CD14-positive monocyte (primary cell): ENCODE results near the gene FAM171A1. TPM values are rescaled to one million over a fixed set of nuclear protein-coding genes. Genes with fewer than 3 reads are reported as not detected.
A peak's percentile ranks its signal among the peaks of the same experiment; 100 is the strongest.

Source experiments
- DNase-seq, 3 donors: peaks; one replicate each; pipeline ENCODE4 v3.0.0-alpha.2; 2011 to 2022
- H2AFZ ChIP-seq: 2 replicates; pipeline ENCODE4 v1.6.0; 2012; ENCODE audit warnings: mild to moderate bottlenecking, low read depth, low read length, inconsistent platforms; ENCODE audit not compliant: insufficient read depth, poor library complexity, severe bottlenecking
- H3K27ac ChIP-seq, 2 donors: 1 replicate in 1 of 2; 2 replicates in 1 of 2; pipeline ENCODE4 v1.5.1; 2012 to 2013; ENCODE audit warnings: low read length in 2 of 2, control low read depth in 1 of 2, inconsistent platforms in 1 of 2, low read depth in 1 of 2, mild to moderate bottlenecking in 1 of 2
- H3K27me3 ChIP-seq, 2 donors: one replicate each; pipeline versions ENCODE4 v1.6.0 to v1.6.1; 2011 to 2013; ENCODE audit warnings: low read length in 2 of 2; ENCODE audit not compliant: control insufficient read depth in 2 of 2, insufficient read depth in 2 of 2
- H3K36me3 ChIP-seq, 2 donors: replicated peaks in 1 of 2; 1 replicate in 1 of 2; 2 replicates in 1 of 2; pipeline versions ENCODE4 v1.5.1 to v1.6.1; 2012 to 2013; ENCODE audit warnings: low read length in 2 of 2, control low read depth in 1 of 2, inconsistent platforms in 1 of 2, mild to moderate bottlenecking in 1 of 2; ENCODE audit not compliant: insufficient read depth in 2 of 2, control insufficient read depth in 1 of 2
- H3K4me1 ChIP-seq, 2 donors: 1 replicate in 1 of 2; 2 replicates in 1 of 2; pipeline versions ENCODE4 v1.5.1 to v1.6.1; 2012 to 2013; ENCODE audit warnings: low read length in 2 of 2, control low read depth in 1 of 2, inconsistent platforms in 1 of 2, mild to moderate bottlenecking in 1 of 2, moderate library complexity in 1 of 2; ENCODE audit not compliant: insufficient read depth in 2 of 2, control insufficient read depth in 1 of 2
- H3K4me2 ChIP-seq: replicated peaks from 2 replicates; pipeline ENCODE3; 2012; ENCODE audit warnings: low read length, moderate library complexity, mild to moderate bottlenecking; ENCODE audit not compliant: poor library complexity, severe bottlenecking; ENCODE audit errors: extremely low read depth
- H3K4me3 ChIP-seq, 3 experiments: fragments of 200-600 bp in 1 of 3; sonication (generic) in 1 of 3; replicated peaks in 1 of 3; 1 replicate in 2 of 3; 2 replicates in 1 of 3; pipeline ENCODE4 v1.5.1; 2011 to 2013; ENCODE audit warnings: low read length in 3 of 3, mild to moderate bottlenecking in 3 of 3, control low read depth in 2 of 3, low read depth in 2 of 3, inconsistent platforms in 1 of 3, moderate library complexity in 1 of 3
- H3K79me2 ChIP-seq: 2 replicates; pipeline ENCODE4 v1.6.0; 2012; ENCODE audit warnings: mild to moderate bottlenecking, control low read depth, inconsistent platforms, low read length, moderate library complexity; ENCODE audit not compliant: insufficient read depth
- H3K9ac ChIP-seq: 2 replicates; pipeline ENCODE4 v1.6.0; 2017; ENCODE audit warnings: low read length, mild to moderate bottlenecking; ENCODE audit not compliant: insufficient read depth, poor library complexity, severe bottlenecking
- H3K9me3 ChIP-seq, 2 donors: replicated peaks in 1 of 2; 1 replicate in 1 of 2; 2 replicates in 1 of 2; pipeline versions ENCODE4 v1.5.1 to v1.6.1; 2012 to 2013; ENCODE audit warnings: low read length in 2 of 2, control low read depth in 1 of 2; ENCODE audit not compliant: control insufficient read depth in 1 of 2, insufficient read depth in 1 of 2
- H4K20me1 ChIP-seq: 2 replicates; pipeline ENCODE4 v1.6.0; 2012; ENCODE audit warnings: mild to moderate bottlenecking, low read length, control low read depth, moderate library complexity; ENCODE audit not compliant: insufficient read depth
- H3K27ac Mint-ChIP-seq, 7 donors: one replicate each; pipeline ENCODE4 v1.8.0; 2020; ENCODE audit warnings: mild to moderate bottlenecking in 7 of 7, mixed read lengths in 7 of 7, moderate library complexity in 6 of 7, inconsistent platforms in 2 of 7
- H3K27me3 Mint-ChIP-seq, 3 donors: one replicate each; pipeline ENCODE4 v1.8.0; 2021 to 2022; ENCODE audit warnings: low read depth in 3 of 3, mild to moderate bottlenecking in 3 of 3, mixed read lengths in 3 of 3, moderate library complexity in 3 of 3, inconsistent platforms in 1 of 3
- H3K36me3 Mint-ChIP-seq, 2 donors: one replicate each; pipeline ENCODE4 v1.8.0; 2020; ENCODE audit warnings: mixed read lengths in 2 of 2, inconsistent platforms in 1 of 2, mild to moderate bottlenecking in 1 of 2
- H3K4me1 Mint-ChIP-seq: one replicate; pipeline ENCODE4 v1.8.0; 2020; ENCODE audit warnings: mild to moderate bottlenecking, mixed read lengths
- H3K4me3 Mint-ChIP-seq, 2 donors: one replicate each; pipeline ENCODE4 v1.8.0; 2020; ENCODE audit warnings: mild to moderate bottlenecking in 2 of 2, mixed read lengths in 2 of 2, moderate library complexity in 1 of 2
- H3K9me3 Mint-ChIP-seq, 7 donors: one replicate each; pipeline ENCODE4 v1.8.0; 2020 to 2022; ENCODE audit warnings: mixed read lengths in 7 of 7, mild to moderate bottlenecking in 6 of 7, moderate library complexity in 6 of 7, inconsistent platforms in 2 of 7
- WGBS: methylation state at CpG from one replicate; pipeline ENCODE4 v1.1.5; 2013; ENCODE audit warnings: missing lambda C conversion rate; ENCODE audit not compliant: insufficient coverage; 5-methylcytosine and 5-hydroxymethylcytosine counted together
- intact Hi-C, 2 donors: fragments of 100-400 bp; cut with micrococcal nuclease; formaldehyde crosslinking; loops; one replicate each; pipeline versions ENCODE4 v1.15.0 to v1.15.1; 2023
- polyA plus RNA-seq, 3 donors: library from polyadenylated mRNA; depleted of rRNA in 1 of 3; unstranded in 2 of 3; stranded (reverse) in 1 of 3; fragments of 300-500 nt in 2 of 3; fragments of >200 nt in 1 of 3; fragmentation: Illumina TruSeq in 2 of 3; gene quantifications; 1 replicate in 2 of 3; 2 replicates in 1 of 3; pipeline ENCODE4 v1.2.3, GENCODE V29; 2012 to 2021
- TF ChIP-seq, protein P1 (sequence below): fragments of 200-600 bp; IDR thresholded peaks from one replicate; pipeline ENCODE4 v1.8.0; 2022; ENCODE audit warnings: antibody characterized with exemption, mild to moderate bottlenecking

The FAM171A1 gene
- polyA plus RNA-seq, 3 donors, result not detected

GRCh38 chr10:15293862-15294842 is 76.9 kb downstream of the FAM171A1 start:
- no peak for DNase-seq
- Mint-ChIP-seq H3K4me1 (peaks cover 16% of the 10 kb centered on the region), H3K27ac (no peak overlapping the region), H3K9me3 (peaks cover 0 to 5% (median under 1%) of the 10 kb centered on the region in 7 donors), H3K27me3 (peaks cover 2 to 4% (median 3%) of the 10 kb centered on the region in 3 donors), H3K4me3 (no peak overlapping the region), H3K36me3 (no peaks in the 10 kb centered on the region)
- peaks cover 0 to 6% of the 10 kb centered on the region in 2 donors for H3K4me1 ChIP-seq
- no peaks in the 10 kb centered on the region for H3K9me3 ChIP-seq
- H3K79me2 ChIP-seq, result no peaks in the 10 kb centered on the region
- intact Hi-C loops, result no loop called here
- no peak overlapping the region for H3K27ac ChIP-seq
- no peaks in the 10 kb centered on the region for H4K20me1 ChIP-seq
- no peak overlapping the region for H3K4me3 ChIP-seq
- TF ChIP-seq, protein P1, sequence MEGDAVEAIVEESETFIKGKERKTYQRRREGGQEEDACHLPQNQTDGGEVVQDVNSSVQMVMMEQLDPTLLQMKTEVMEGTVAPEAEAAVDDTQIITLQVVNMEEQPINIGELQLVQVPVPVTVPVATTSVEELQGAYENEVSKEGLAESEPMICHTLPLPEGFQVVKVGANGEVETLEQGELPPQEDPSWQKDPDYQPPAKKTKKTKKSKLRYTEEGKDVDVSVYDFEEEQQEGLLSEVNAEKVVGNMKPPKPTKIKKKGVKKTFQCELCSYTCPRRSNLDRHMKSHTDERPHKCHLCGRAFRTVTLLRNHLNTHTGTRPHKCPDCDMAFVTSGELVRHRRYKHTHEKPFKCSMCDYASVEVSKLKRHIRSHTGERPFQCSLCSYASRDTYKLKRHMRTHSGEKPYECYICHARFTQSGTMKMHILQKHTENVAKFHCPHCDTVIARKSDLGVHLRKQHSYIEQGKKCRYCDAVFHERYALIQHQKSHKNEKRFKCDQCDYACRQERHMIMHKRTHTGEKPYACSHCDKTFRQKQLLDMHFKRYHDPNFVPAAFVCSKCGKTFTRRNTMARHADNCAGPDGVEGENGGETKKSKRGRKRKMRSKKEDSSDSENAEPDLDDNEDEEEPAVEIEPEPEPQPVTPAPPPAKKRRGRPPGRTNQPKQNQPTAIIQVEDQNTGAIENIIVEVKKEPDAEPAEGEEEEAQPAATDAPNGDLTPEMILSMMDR, result no peak
- no peak overlapping the region for H2AFZ ChIP-seq
- H3K27me3 ChIP-seq, result no peaks in the 10 kb centered on the region
- WGBS, result 77% methylated on average over 9 of the region's 13 CpGs
- no peak overlapping the region for H3K4me2 ChIP-seq
- no peaks in the 10 kb centered on the region for H3K36me3 ChIP-seq
- no peak overlapping the region for H3K9ac ChIP-seq

- H3K4me2 ChIP-seq, result no peak overlapping the region
- no peak overlapping the region for H2AFZ ChIP-seq
- H3K79me2 ChIP-seq, result no peaks in the 10 kb centered on the region
- DNase-seq, result no peak
- intact Hi-C loops, result no loop called here
- H3K36me3 ChIP-seq, result no peaks in the 10 kb centered on the region
- H3K9me3 Mint-ChIP-seq, result peaks cover 0 to 5% (median 4%) of the 10 kb centered on the region in 7 donors
- H3K4me3 Mint-ChIP-seq, result no peak overlapping the region
- H3K27me3 ChIP-seq, result no peaks in the 10 kb centered on the region
- H3K27ac Mint-ChIP-seq, result peak overlapping the region in 2 of 7 donors; percentile 11 to 68
- H3K27me3 Mint-ChIP-seq, result peaks cover 3 to 9% (median 4%) of the 10 kb centered on the region in 3 donors
- H3K36me3 Mint-ChIP-seq, result no peaks in the 10 kb centered on the region
- WGBS, result 100% methylated on average over 2 of the region's 7 CpGs
- H3K4me1 Mint-ChIP-seq, result peaks cover 15% of the 10 kb centered on the region
- TF ChIP-seq, protein P1, result no peak
- no peak overlapping the region for H3K9ac ChIP-seq
- H3K27ac ChIP-seq, result no peak overlapping the region
- peaks cover 0 to 5% of the 10 kb centered on the region in 2 donors for H3K4me1 ChIP-seq
- H3K9me3 ChIP-seq, result no peaks in the 10 kb centered on the region
- H4K20me1 ChIP-seq, result no peaks in the 10 kb centered on the region
- no peak overlapping the region for H3K4me3 ChIP-seq
Measured at GRCh38 chr10:15290671-15291070, 80.4 kb downstream of the FAM171A1 start.
